Neural cell (in vitro differentiated cells): ENCODE results near the gene ADIPOQ.

Source experiments
- CTCF ChIP-seq: fragments of 450-650 bp; IDR thresholded peaks from 2 replicates; pipeline ENCODE4 v1.5.1; 2014; ENCODE audit warnings: antibody characterized with exemption, mild to moderate bottlenecking, moderate library complexity; ENCODE audit not compliant: poor library complexity, severe bottlenecking
- EP300 ChIP-seq: fragments of 450-650 bp; conservative IDR thresholded peaks from 2 replicates; pipeline ENCODE4 v1.6.1; 2014; ENCODE audit warnings: antibody characterized with exemption, mild to moderate bottlenecking, moderate library complexity; ENCODE audit not compliant: poor library complexity, severe bottlenecking
- MXI1 ChIP-seq: fragments of 450-650 bp; conservative IDR thresholded peaks from 2 replicates; pipeline ENCODE4 v1.6.1; 2014; ENCODE audit warnings: antibody characterized with exemption, mild to moderate bottlenecking; ENCODE audit not compliant: poor library complexity, severe bottlenecking
- POLR2AphosphoS5 ChIP-seq: IDR thresholded peaks from 2 replicates; pipeline ENCODE4 v1.6.1; 2012

- TF ChIP-seq CTCF (no peak), MXI1 (no peak), POLR2AphosphoS5 (no peak), EP300 (no peak)
Observed at GRCh38 chr3:186896006-186896405, 53.5 kb downstream of the ADIPOQ start.
